ENCODE data around the gene BHLHE40.

BHLHE40 gene

DNA sequence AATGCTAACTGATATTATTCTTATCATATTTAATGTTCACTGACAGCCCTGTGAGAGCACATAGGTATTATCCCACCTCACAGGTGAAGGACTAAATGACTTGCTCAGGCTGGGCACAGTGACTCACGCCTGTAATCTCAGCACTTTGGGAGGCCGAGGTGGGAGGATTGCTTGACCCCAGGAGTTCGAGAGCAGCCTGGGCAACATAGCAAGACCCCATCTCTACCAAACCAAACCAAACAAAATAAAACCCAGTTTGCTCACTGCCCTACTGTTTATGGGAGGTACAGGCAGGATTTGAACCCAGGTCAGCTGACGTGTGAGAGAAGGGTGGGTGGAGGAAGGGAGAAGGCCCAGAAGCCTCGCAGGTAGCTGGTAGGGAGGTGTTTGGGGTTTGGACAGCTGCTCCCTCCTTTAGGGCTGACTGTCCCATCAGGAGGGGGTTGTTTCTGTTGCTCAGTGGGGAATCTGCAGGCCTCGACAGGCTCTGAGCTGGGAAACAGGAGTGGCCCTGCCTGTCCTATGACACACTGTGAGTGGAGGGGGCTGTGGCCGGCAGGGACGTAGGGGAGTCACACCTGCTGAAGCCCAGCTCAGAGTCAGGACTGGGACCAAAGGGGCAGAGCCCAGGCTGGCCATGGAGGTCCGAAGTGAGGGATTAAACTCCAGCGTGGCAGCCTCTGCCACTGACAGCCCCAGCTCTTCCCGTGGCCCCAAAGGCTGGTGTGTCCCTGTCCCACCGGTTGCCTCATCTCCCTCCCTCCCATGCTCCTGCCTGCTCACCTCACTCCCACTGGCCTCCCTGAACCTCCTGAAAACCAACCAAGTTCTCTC lies 25.3 kb downstream of the BHLHE40 start:
- FAIRE-seq: no peak

DNA sequence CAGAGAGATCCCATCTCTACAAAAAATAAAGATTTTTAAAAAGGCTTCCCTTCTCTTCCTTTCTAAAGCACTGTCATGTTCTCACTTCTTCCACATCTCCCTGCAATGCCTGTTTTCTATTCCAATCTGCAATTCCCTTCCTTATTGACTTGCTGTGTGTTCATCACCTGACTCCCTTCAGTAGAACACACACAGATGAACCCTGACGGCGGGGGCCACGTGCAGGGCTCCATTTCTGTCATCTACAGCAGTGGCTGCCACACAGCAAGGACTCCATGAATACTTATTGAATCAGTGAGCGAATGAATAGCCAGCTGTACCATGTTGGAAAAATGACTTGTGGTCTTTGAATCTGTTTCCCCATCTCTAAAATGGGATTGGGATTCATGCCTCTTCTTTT lies 26.1 kb downstream of the BHLHE40 start:
- FAIRE-seq: no peak
- no peak for DNase-seq (ENCODE audit: insufficient read length, low spot score)
- TF ChIP-seq, protein P1, sequence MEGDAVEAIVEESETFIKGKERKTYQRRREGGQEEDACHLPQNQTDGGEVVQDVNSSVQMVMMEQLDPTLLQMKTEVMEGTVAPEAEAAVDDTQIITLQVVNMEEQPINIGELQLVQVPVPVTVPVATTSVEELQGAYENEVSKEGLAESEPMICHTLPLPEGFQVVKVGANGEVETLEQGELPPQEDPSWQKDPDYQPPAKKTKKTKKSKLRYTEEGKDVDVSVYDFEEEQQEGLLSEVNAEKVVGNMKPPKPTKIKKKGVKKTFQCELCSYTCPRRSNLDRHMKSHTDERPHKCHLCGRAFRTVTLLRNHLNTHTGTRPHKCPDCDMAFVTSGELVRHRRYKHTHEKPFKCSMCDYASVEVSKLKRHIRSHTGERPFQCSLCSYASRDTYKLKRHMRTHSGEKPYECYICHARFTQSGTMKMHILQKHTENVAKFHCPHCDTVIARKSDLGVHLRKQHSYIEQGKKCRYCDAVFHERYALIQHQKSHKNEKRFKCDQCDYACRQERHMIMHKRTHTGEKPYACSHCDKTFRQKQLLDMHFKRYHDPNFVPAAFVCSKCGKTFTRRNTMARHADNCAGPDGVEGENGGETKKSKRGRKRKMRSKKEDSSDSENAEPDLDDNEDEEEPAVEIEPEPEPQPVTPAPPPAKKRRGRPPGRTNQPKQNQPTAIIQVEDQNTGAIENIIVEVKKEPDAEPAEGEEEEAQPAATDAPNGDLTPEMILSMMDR (IDR thresholded peaks at IDR 0.05; ENCODE audit: insufficient read depth, missing control alignments): no peak

More for the DNA sequence above, 25.3 kb downstream of the BHLHE40 start:
- TF ChIP-seq, protein P1 (IDR thresholded peaks at IDR 0.05; ENCODE audit: insufficient read depth, missing control alignments): no peak
- DNase-seq (ENCODE audit: insufficient read length, low spot score): no peak

DNA sequence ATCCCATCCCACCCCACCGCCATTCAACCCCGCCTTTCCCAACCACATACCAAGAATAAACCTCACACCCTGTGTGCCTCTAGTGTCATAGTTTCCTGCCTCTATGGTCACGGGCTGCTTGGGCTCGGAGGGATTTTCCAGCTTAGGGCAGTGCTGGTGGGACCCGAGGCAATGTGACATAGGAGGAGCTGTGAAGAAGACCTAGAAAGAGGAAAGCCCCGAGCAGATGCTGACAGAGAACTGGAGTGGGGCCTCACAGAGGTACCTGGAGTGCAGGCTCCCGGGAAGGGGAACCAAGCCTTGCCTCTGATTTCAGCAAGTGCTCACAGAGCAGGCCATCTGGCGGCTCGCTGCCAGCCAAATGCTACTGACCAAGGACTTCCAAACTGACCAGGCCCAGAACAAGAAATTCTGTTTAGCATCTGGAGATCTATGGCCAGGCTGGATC lies 27.5 kb downstream of the BHLHE40 start:
- FAIRE-seq (no peak), DNase-seq (ENCODE audit: insufficient read length, low spot score) (no peak)

DNA sequence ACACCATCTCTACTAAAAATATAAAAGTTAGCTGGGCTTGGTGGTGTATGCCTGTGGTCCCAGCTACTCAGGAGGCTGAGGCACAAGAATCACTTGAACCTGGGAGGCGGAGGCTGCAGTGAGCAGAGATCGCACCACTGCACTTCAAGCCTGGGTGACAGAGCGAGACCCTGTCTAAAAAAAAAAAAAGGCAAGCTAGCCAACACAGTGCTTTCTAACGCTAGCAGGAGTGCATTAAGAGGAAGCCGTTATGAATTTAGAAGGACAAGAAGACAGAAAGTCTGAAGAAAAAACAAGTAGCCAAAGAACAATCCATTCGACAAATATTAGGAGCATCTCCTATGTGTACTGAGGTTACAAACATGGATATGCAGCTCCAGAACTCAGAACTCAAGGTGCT lies 28.6 kb downstream of the BHLHE40 start:
- TF ChIP-seq, protein P1 (IDR thresholded peaks at IDR 0.05; ENCODE audit: insufficient read depth, missing control alignments): no peak
- DNase-seq (ENCODE audit: insufficient read length, low spot score) (no peak), FAIRE-seq (no peak)

More for the DNA sequence above, 27.5 kb downstream of the BHLHE40 start:
- TF ChIP-seq, protein P1 (IDR thresholded peaks at IDR 0.05; ENCODE audit: insufficient read depth, missing control alignments): no peak

DNA sequence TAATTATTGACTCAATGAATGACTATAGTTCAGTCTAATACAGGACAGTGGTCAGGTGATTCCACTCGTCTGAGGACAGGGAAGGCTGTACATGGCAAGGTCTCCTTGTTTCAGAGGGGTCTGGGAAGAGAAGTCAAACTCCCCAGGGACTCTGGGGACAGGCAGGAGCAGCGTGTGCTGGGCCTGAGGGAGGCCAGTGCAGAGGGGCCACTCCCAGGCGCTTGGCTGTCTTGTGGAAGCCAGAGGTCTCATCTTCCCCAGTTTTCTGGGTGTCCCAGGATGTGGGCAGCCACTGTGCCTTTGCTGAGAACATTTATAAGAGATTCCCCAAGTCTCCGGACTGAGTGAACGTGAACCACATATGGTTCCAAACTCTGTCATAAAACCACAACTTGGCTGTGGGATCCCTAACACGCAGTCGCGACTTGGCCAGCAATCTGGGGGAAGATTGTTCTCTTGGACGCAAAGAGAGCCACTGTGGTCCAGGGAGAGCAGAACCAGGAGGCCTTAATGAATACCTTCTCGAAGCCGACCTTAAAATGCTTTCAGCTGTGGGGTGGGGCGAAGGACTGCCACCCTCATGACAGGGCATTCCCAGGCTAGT lies 30.4 kb downstream of the BHLHE40 start:
- TF ChIP-seq, protein P1 (IDR thresholded peaks at IDR 0.05; ENCODE audit: insufficient read depth, missing control alignments): no peak
- DNase-seq (ENCODE audit: insufficient read length, low spot score): no peak
- no peak for FAIRE-seq

DNA sequence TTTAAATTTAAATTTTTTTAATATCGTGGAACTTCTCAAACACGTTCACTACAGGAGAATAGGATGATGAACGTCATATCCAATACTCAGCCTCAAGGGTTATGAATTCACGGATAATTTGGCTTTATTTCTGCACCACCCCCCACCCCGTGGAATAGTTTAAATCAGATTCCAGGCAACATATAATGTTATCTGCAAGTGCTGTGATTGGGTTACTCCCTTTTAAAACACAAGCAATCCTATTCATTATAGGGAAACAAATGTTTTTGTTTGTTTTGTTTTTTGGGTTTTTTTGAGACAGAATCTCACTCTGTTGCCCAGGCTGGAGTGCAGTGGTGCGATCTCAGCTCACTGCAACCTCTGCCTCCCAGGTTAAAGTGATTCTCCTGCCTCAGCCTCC lies 30.9 kb downstream of the BHLHE40 start:
- TF ChIP-seq, protein P1 (IDR thresholded peaks at IDR 0.05; ENCODE audit: insufficient read depth, missing control alignments): no peak
- FAIRE-seq: no peak
- no peak for DNase-seq (ENCODE audit: insufficient read length, low spot score)
